ENCODE results near the gene RBM20. TPM values are rescaled to one million over a fixed set of nuclear protein-coding genes. Genes with fewer than 3 reads are reported as not detected.
"Not testable (repeated sequence)": the region's sequence is repeated elsewhere in the genome, so short reads cannot be mapped to it uniquely, and the experiment has no call there.

Gene RBM20
- total RNA-seq: 1 to 10 TPM; 1.1 to 2.0 TPM
- 1 to 10 TPM; 1.3 to 2.2 TPM for polyA plus RNA-seq (ENCODE audit: insufficient read length in 2 of 2)
- long read RNA-seq, donor 1: 0 reads
- long read RNA-seq, donor 2: 0 reads
- long read RNA-seq, donor 3: 0 reads
- long read RNA-seq, donor 4, partial matches to known transcripts: 0 of 2 reads
- long read RNA-seq, donor 4, other reads (novel, unspliced or antisense): 0 of 2 reads

- no peaks in the 10 kb centered on the region for H3K36me3 ChIP-seq (ENCODE audit: control insufficient read depth, insufficient read depth, low read length)
- H3K27ac ChIP-seq (ENCODE audit: low read depth, low read length): no peak within 1 kb of the TSS
- DNase-seq (ENCODE audit: low read depth in 4 of 6, low spot score in 6 of 6): peak in 2 of 6 donors; percentile 64 to 72
- H3K27me3 ChIP-seq (ENCODE audit: control insufficient read depth, insufficient read depth, low read length): peaks cover 47% of the 10 kb centered on the region
- WGBS (ENCODE audit: insufficient coverage): 0% methylated on average over 106 of the region's 106 CpGs
- peaks cover 13% of the 10 kb centered on the region for H3K4me1 ChIP-seq (ENCODE audit: control insufficient read depth, insufficient read depth, low read length)
- peak within 1 kb of the TSS; percentile 34 for H3K4me3 ChIP-seq (ENCODE audit: low read depth, low read length)
- no peaks in the 10 kb centered on the region for H3K9me3 ChIP-seq (ENCODE audit: control insufficient read depth, insufficient read depth, low read length)
These were observed at the start of gene RBM20 for GRCh38 chr10:110643653-110644597. TSS of gene RBM20 (plus strand) at chr10:110644336. CDS start at chr10:110644455, 119 bp downstream.

- Histone ChIP-seq H3K27me3 (ENCODE audit: control insufficient read depth, insufficient read depth, low read length) (no peaks in the 10 kb centered on the region), H3K9me3 (ENCODE audit: control insufficient read depth, insufficient read depth, low read length) (no peaks in the 10 kb centered on the region), H3K4me3 (ENCODE audit: low read depth, low read length) (no peak overlapping the region), H3K4me1 (ENCODE audit: control insufficient read depth, insufficient read depth, low read length) (no peaks in the 10 kb centered on the region), H3K36me3 (ENCODE audit: control insufficient read depth, insufficient read depth, low read length) (peaks cover 24% of the 10 kb centered on the region), H3K27ac (ENCODE audit: low read depth, low read length) (no peak overlapping the region)
- 100% methylated on average over 1 of the region's 2 CpGs for WGBS (ENCODE audit: insufficient coverage)
- no peak for DNase-seq (ENCODE audit: low read depth in 4 of 6, low spot score in 6 of 6)
These were observed 46.7 kb upstream of the RBM20 start for GRCh38 chr10:110597476-110597875.

- peaks cover 20% of the 10 kb centered on the region for H3K36me3 ChIP-seq (ENCODE audit: control insufficient read depth, insufficient read depth, low read length)
- no peak overlapping the region for H3K4me3 ChIP-seq (ENCODE audit: low read depth, low read length)
- peak in 5 of 6 donors; percentile 39 to 88 (median 57) for DNase-seq (ENCODE audit: low read depth in 4 of 6, low spot score in 6 of 6)
- no peaks in the 10 kb centered on the region for H3K4me1 ChIP-seq (ENCODE audit: control insufficient read depth, insufficient read depth, low read length)
- 64% methylated on average over 2 of the region's 2 CpGs for WGBS (ENCODE audit: insufficient coverage)
- no peak overlapping the region for H3K27ac ChIP-seq (ENCODE audit: low read depth, low read length)
- no peaks in the 10 kb centered on the region for H3K9me3 ChIP-seq (ENCODE audit: control insufficient read depth, insufficient read depth, low read length)
- no peaks in the 10 kb centered on the region for H3K27me3 ChIP-seq (ENCODE audit: control insufficient read depth, insufficient read depth, low read length)
These were observed 43.5 kb upstream of the RBM20 start for GRCh38 chr10:110600487-110601101.

GRCh38 chr10:110601581-110601980, 42.6 kb upstream of the RBM20 start:
- H3K9me3 ChIP-seq (ENCODE audit: control insufficient read depth, insufficient read depth, low read length): no peaks in the 10 kb centered on the region
- H3K4me3 ChIP-seq (ENCODE audit: low read depth, low read length): no peak overlapping the region
- 83% methylated on average over 1 of the region's 4 CpGs for WGBS (ENCODE audit: insufficient coverage)
- H3K36me3 ChIP-seq (ENCODE audit: control insufficient read depth, insufficient read depth, low read length): peaks cover 18% of the 10 kb centered on the region
- no peak overlapping the region for H3K27ac ChIP-seq (ENCODE audit: low read depth, low read length)
- no peaks in the 10 kb centered on the region for H3K27me3 ChIP-seq (ENCODE audit: control insufficient read depth, insufficient read depth, low read length)
- H3K4me1 ChIP-seq (ENCODE audit: control insufficient read depth, insufficient read depth, low read length): no peaks in the 10 kb centered on the region
- DNase-seq (ENCODE audit: low read depth in 4 of 6, low spot score in 6 of 6): no peak

GRCh38 chr10:110608087-110608486, 36.0 kb upstream of the RBM20 start:
- 100% methylated on average over 2 of the region's 6 CpGs for WGBS (ENCODE audit: insufficient coverage)
- no peak overlapping the region for H3K4me3 ChIP-seq (ENCODE audit: low read depth, low read length)
- no peaks in the 10 kb centered on the region for H3K27me3 ChIP-seq (ENCODE audit: control insufficient read depth, insufficient read depth, low read length)

GRCh38 chr10:110609605-110610004, 34.5 kb upstream of the RBM20 start:
- no peak overlapping the region for H3K27ac ChIP-seq (ENCODE audit: low read depth, low read length)
- 23% methylated on average over 1 of the region's 2 CpGs for WGBS (ENCODE audit: insufficient coverage)
- no peaks in the 10 kb centered on the region for H3K4me1 ChIP-seq (ENCODE audit: control insufficient read depth, insufficient read depth, low read length)
- no peak overlapping the region for H3K4me3 ChIP-seq (ENCODE audit: low read depth, low read length)
- peaks cover 3% of the 10 kb centered on the region for H3K36me3 ChIP-seq (ENCODE audit: control insufficient read depth, insufficient read depth, low read length)
- peak in 2 of 6 donors; percentile 55 to 66 for DNase-seq (ENCODE audit: low read depth in 4 of 6, low spot score in 6 of 6)
- no peaks in the 10 kb centered on the region for H3K27me3 ChIP-seq (ENCODE audit: control insufficient read depth, insufficient read depth, low read length)
- H3K9me3 ChIP-seq (ENCODE audit: control insufficient read depth, insufficient read depth, low read length): no peaks in the 10 kb centered on the region

More at GRCh38 chr10:110608087-110608486, 36.0 kb upstream of the RBM20 start:
- DNase-seq (ENCODE audit: low read depth in 4 of 6, low spot score in 6 of 6): no peak
- Histone ChIP-seq H3K9me3 (ENCODE audit: control insufficient read depth, insufficient read depth, low read length) (no peaks in the 10 kb centered on the region), H3K36me3 (ENCODE audit: control insufficient read depth, insufficient read depth, low read length) (peaks cover 6% of the 10 kb centered on the region), H3K27ac (ENCODE audit: low read depth, low read length) (no peak overlapping the region), H3K4me1 (ENCODE audit: control insufficient read depth, insufficient read depth, low read length) (no peaks in the 10 kb centered on the region)

GRCh38 chr10:110610308-110610774, 33.8 kb upstream of the RBM20 start:
- WGBS (ENCODE audit: insufficient coverage): 35% methylated on average over 2 of the region's 3 CpGs
- Histone ChIP-seq H3K4me1 (ENCODE audit: control insufficient read depth, insufficient read depth, low read length) (no peaks in the 10 kb centered on the region), H3K27me3 (ENCODE audit: control insufficient read depth, insufficient read depth, low read length) (no peaks in the 10 kb centered on the region), H3K36me3 (ENCODE audit: control insufficient read depth, insufficient read depth, low read length) (peaks cover 3% of the 10 kb centered on the region), H3K27ac (ENCODE audit: low read depth, low read length) (no peak overlapping the region), H3K9me3 (ENCODE audit: control insufficient read depth, insufficient read depth, low read length) (no peaks in the 10 kb centered on the region), H3K4me3 (ENCODE audit: low read depth, low read length) (no peak overlapping the region)
- DNase-seq (ENCODE audit: low read depth in 4 of 6, low spot score in 6 of 6): peak in 5 of 6 donors; percentile 56 to 95 (median 72)

GRCh38 chr10:110610781-110611180, 33.4 kb upstream of the RBM20 start:
- not testable (repeated sequence) for H3K27ac ChIP-seq (ENCODE audit: low read depth, low read length); H3K36me3 ChIP-seq (ENCODE audit: control insufficient read depth, insufficient read depth, low read length); H3K9me3 ChIP-seq (ENCODE audit: control insufficient read depth, insufficient read depth, low read length); H3K27me3 ChIP-seq (ENCODE audit: control insufficient read depth, insufficient read depth, low read length); H3K4me3 ChIP-seq (ENCODE audit: low read depth, low read length); H3K4me1 ChIP-seq (ENCODE audit: control insufficient read depth, insufficient read depth, low read length); DNase-seq (ENCODE audit: low read depth in 4 of 6, low spot score in 6 of 6)
- WGBS (ENCODE audit: insufficient coverage): 92% methylated on average over 3 of the region's 3 CpGs

- 83% methylated on average over 1 of the region's 3 CpGs for WGBS (ENCODE audit: insufficient coverage)
- Histone ChIP-seq H3K27me3 (ENCODE audit: control insufficient read depth, insufficient read depth, low read length) (no peaks in the 10 kb centered on the region), H3K4me3 (ENCODE audit: low read depth, low read length) (no peak overlapping the region)
These were observed 32.0 kb upstream of the RBM20 start for GRCh38 chr10:110612087-110612486.

More at GRCh38 chr10:110612087-110612486, 32.0 kb upstream of the RBM20 start:
- Histone ChIP-seq H3K4me1 (ENCODE audit: control insufficient read depth, insufficient read depth, low read length) (no peaks in the 10 kb centered on the region), H3K9me3 (ENCODE audit: control insufficient read depth, insufficient read depth, low read length) (no peaks in the 10 kb centered on the region), H3K27ac (ENCODE audit: low read depth, low read length) (no peak overlapping the region), H3K36me3 (ENCODE audit: control insufficient read depth, insufficient read depth, low read length) (no peaks in the 10 kb centered on the region)
- DNase-seq (ENCODE audit: low read depth in 4 of 6, low spot score in 6 of 6): no peak
